HL-60 (cell line): ENCODE measurements around the gene VPS26A.

ENCODE experiments used
- DNase-seq, 2 experiments: peaks; one replicate each; pipeline ENCODE4 v3.0.0-alpha.2; 2010 to 2020; ENCODE audit warnings: low read depth in 1 of 2, low spot score in 1 of 2
- H3K27ac ChIP-seq: fragments of 250-450 bp; sonication (Bioruptor Pico); replicated peaks from 2 replicates; pipeline ENCODE4 v1.5.1; 2020; ENCODE audit warnings: mild to moderate bottlenecking, moderate library complexity
- H3K27me3 ChIP-seq: fragments of 250-450 bp; sonication (Bioruptor Pico); 2 replicates; pipeline ENCODE4 v1.5.1; 2021; ENCODE audit warnings: mild to moderate bottlenecking, moderate library complexity; ENCODE audit not compliant: insufficient read depth, poor library complexity, severe bottlenecking
- H3K4me3 ChIP-seq: replicated peaks from 2 replicates; pipeline ENCODE4 v1.5.1; 2011; ENCODE audit warnings: mild to moderate bottlenecking, control low read depth, low read length; ENCODE audit not compliant: insufficient read depth
- GABPA ChIP-seq: IDR thresholded peaks from 2 replicates; pipeline ENCODE4 v1.6.1; 2012; ENCODE audit warnings: low read depth
- POLR2AphosphoS5 ChIP-seq: IDR thresholded peaks from 2 replicates; pipeline ENCODE4 v1.6.1; 2012; ENCODE audit warnings: low read depth
- SPI1 ChIP-seq: IDR thresholded peaks from 2 replicates; pipeline ENCODE4 v1.6.1; 2012; ENCODE audit warnings: low read depth, mild to moderate bottlenecking, borderline replicate concordance
- TF ChIP-seq, protein P1 (sequence below): IDR thresholded peaks from one replicate; pipeline ENCODE4 v1.5.1; 2011; ENCODE audit warnings: low read length, control low read depth, inconsistent platforms; ENCODE audit not compliant: insufficient read depth
- TF ChIP-seq, protein P2 (sequence below): IDR thresholded peaks from 2 replicates; pipeline ENCODE4 v1.6.1; 2012; ENCODE audit warnings: low read depth; ENCODE audit not compliant: insufficient replicate concordance

Gene VPS26A

DNA sequence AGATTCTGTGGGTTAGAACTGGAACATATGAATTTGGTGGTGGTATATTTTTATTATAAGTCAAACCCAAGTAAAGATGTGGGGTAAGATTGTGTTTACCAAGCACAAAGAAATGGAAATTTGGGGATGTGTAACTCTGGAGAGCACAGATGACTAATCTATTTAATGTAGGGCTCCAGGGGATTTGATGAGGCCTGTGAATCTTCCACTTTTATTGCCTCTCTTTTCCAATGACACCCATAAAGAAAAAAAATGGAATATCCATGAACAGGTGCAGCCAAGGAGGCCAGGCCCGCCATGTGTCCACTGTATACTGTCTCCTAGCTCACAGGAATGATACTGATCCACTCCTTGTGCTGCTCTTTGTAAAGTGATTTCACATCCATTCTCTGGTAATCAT lies 33.3 kb upstream of the VPS26A start:
- no peak for DNase-seq
- TF ChIP-seq, protein P1, sequence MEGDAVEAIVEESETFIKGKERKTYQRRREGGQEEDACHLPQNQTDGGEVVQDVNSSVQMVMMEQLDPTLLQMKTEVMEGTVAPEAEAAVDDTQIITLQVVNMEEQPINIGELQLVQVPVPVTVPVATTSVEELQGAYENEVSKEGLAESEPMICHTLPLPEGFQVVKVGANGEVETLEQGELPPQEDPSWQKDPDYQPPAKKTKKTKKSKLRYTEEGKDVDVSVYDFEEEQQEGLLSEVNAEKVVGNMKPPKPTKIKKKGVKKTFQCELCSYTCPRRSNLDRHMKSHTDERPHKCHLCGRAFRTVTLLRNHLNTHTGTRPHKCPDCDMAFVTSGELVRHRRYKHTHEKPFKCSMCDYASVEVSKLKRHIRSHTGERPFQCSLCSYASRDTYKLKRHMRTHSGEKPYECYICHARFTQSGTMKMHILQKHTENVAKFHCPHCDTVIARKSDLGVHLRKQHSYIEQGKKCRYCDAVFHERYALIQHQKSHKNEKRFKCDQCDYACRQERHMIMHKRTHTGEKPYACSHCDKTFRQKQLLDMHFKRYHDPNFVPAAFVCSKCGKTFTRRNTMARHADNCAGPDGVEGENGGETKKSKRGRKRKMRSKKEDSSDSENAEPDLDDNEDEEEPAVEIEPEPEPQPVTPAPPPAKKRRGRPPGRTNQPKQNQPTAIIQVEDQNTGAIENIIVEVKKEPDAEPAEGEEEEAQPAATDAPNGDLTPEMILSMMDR, result no peak
- no peak for TF ChIP-seq SPI1
- no peak for TF ChIP-seq POLR2AphosphoS5
- TF ChIP-seq GABPA, result no peak
- TF ChIP-seq, protein P2, sequence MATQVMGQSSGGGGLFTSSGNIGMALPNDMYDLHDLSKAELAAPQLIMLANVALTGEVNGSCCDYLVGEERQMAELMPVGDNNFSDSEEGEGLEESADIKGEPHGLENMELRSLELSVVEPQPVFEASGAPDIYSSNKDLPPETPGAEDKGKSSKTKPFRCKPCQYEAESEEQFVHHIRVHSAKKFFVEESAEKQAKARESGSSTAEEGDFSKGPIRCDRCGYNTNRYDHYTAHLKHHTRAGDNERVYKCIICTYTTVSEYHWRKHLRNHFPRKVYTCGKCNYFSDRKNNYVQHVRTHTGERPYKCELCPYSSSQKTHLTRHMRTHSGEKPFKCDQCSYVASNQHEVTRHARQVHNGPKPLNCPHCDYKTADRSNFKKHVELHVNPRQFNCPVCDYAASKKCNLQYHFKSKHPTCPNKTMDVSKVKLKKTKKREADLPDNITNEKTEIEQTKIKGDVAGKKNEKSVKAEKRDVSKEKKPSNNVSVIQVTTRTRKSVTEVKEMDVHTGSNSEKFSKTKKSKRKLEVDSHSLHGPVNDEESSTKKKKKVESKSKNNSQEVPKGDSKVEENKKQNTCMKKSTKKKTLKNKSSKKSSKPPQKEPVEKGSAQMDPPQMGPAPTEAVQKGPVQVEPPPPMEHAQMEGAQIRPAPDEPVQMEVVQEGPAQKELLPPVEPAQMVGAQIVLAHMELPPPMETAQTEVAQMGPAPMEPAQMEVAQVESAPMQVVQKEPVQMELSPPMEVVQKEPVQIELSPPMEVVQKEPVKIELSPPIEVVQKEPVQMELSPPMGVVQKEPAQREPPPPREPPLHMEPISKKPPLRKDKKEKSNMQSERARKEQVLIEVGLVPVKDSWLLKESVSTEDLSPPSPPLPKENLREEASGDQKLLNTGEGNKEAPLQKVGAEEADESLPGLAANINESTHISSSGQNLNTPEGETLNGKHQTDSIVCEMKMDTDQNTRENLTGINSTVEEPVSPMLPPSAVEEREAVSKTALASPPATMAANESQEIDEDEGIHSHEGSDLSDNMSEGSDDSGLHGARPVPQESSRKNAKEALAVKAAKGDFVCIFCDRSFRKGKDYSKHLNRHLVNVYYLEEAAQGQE, result no peak
- Histone ChIP-seq H3K27me3 (no peaks in the 10 kb centered on the region), H3K4me3 (peak overlapping the region; percentile 55), H3K27ac (peak overlapping the region; percentile 99)

DNA sequence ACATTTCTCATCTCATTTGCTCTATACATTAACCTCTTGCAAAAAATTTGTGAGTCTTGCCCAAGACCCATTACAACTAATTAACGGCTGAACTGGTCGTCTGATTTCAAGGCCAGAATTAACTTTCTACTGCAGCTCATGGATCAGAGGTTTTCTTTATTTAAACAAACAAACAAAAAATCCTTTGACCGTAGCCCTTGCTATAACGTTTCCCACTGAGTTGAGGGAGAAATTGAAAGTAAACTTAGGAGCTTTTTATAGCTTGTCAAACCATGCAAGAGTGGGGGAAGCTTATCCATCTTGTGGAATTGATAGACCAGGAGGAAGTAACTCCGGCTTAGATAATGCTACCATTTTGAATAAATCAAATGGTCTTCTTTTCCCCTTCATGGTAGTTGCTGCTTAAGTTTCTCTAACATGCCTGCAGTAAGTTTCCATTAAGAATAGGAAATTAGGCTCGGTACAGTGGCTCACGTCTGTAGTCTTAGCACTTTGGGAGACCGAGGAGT lies 32.8 kb upstream of the VPS26A start:
- no peaks in the 10 kb centered on the region for H3K27me3 ChIP-seq
- H3K4me3 ChIP-seq, result peak overlapping the region; percentile 55
- no peak for DNase-seq
- TF ChIP-seq POLR2AphosphoS5, result peak; percentile 32; the same call in 1 of the 2 replicates
- no peak for TF ChIP-seq SPI1
- TF ChIP-seq GABPA, result no peak
- TF ChIP-seq, protein P1, result no peak
- TF ChIP-seq, protein P2, result peak; percentile 12
- peak overlapping the region; percentile 99 for H3K27ac ChIP-seq

DNA sequence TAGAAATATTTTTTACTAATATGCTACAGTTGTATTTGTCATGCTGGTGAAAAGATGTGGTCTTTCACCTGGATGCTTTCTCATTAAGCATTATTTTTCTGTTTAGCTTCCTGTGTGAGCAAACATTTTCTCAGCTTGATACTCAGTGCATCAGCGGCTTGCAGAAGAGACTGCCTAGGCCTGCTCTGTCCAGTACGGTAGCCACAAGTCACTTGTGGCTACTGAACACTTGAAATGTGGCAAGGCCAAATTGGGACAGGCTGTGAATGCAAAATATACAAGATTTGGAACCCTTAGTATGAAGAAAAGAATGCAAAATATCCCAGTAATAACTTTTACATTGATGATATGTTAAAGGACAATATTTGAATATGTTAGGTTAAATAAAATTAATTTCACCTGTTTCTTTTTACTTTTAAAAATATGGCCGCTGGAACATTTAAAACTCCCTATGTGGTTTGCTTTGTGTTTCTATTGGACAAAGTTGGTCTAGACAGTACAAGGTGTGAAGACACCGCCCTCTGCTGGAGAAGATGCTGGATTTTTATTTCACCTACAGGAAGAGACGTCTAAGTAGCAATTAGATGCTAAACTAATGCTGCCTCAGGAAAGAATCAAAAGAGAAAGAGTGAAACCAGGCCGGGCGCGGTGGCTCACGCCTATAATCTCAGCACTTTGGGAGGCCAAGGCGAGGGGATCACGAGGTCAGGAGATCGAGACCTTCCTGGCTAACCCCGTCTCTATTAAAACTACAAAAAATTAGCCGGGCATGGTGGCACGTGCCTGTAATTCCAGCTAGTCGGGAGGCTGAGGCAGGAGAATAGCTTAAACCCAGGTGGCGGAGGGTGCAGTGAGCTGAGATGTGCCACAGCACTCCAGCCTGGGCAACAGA lies 30.8 kb upstream of the VPS26A start:
- Histone ChIP-seq H3K4me3 (peak overlapping the region; percentile 55), H3K27me3 (no peaks in the 10 kb centered on the region), H3K27ac (peak overlapping the region; percentile 99)
- peak; percentile 90 for TF ChIP-seq POLR2AphosphoS5
- no peak for TF ChIP-seq GABPA
- TF ChIP-seq, protein P2, result no peak
- TF ChIP-seq SPI1, result no peak
- TF ChIP-seq, protein P1, result peak; percentile 35
- DNase-seq, result peak in 1 of 2 experiments; percentile 83
